SK-N-SH treated with all-trans-retinoic acid at 6 μM for 48 hours (cell line): Measurements from ENCODE around the gene TNFAIP1.

Experiments used
- ISL1 ChIP-seq: fragments of 250-450 bp; sonication (Bioruptor Pico); IDR thresholded peaks from 2 replicates; pipeline ENCODE4 v2.1.2; 2022; ENCODE audit warnings: mild to moderate bottlenecking, moderate library complexity
- RARB ChIP-seq: fragments of 250-450 bp; sonication (Bioruptor Pico); IDR thresholded peaks from 2 replicates; pipeline ENCODE4 v1.8.0; 2021; ENCODE audit warnings: mild to moderate bottlenecking, moderate library complexity
- ZC3H10 ChIP-seq: fragments of 250-450 bp; sonication (Bioruptor Pico); IDR thresholded peaks from 2 replicates; pipeline ENCODE4 v1.5.1; 2021; ENCODE audit warnings: mild to moderate bottlenecking, moderate library complexity
- ZFP30 ChIP-seq: fragments of 450-650 bp; formaldehyde crosslinking; IDR thresholded peaks from 2 replicates; pipeline ENCODE4 v1.5.0; 2022; ENCODE audit warnings: mild to moderate bottlenecking, moderate library complexity
- TF ChIP-seq, protein P1 (sequence below): fragments of 250-450 bp; sonication (Bioruptor Pico); IDR thresholded peaks from 2 replicates; pipeline ENCODE4 v1.8.0; 2020; ENCODE audit warnings: mild to moderate bottlenecking, moderate library complexity, borderline replicate concordance

DNA sequence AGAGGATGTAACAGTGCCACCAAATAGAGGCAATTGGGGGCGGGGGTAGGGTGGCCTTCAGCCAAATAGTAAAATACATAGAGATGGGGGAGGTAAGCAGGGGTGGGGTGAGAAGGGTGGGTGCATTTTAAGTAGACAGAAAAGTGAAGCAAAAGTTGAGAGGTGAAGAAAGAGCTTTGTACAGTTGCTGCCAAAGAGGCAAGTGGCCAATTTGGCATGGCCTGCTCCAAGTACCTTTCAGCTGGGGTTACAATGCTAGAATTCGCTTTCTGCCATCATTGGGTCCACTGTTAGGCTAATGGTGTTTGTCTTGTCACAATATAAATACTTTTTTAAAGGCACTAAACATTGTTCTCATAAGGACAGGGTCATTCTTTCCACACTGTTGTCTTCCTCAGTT, 21.7 kb upstream of the TNFAIP1 start:
- TF ChIP-seq, protein P1, sequence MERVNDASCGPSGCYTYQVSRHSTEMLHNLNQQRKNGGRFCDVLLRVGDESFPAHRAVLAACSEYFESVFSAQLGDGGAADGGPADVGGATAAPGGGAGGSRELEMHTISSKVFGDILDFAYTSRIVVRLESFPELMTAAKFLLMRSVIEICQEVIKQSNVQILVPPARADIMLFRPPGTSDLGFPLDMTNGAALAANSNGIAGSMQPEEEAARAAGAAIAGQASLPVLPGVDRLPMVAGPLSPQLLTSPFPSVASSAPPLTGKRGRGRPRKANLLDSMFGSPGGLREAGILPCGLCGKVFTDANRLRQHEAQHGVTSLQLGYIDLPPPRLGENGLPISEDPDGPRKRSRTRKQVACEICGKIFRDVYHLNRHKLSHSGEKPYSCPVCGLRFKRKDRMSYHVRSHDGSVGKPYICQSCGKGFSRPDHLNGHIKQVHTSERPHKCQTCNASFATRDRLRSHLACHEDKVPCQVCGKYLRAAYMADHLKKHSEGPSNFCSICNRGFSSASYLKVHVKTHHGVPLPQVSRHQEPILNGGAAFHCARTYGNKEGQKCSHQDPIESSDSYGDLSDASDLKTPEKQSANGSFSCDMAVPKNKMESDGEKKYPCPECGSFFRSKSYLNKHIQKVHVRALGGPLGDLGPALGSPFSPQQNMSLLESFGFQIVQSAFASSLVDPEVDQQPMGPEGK (CRISPR knock-in tag): no peak
- TF ChIP-seq ZFP30 (CRISPR knock-in tag): no peak
- no peak for TF ChIP-seq RARB
- no peak for TF ChIP-seq ZC3H10 (CRISPR knock-in tag)
- no peak for TF ChIP-seq ISL1 (CRISPR knock-in tag)
